ENCODE measurements around the gene RASA2.

GRCh38 chr3:141450727-141451375, 36.0 kb upstream of the RASA2 start:
- TF ChIP-seq POLR2AphosphoS5 (IDR thresholded peaks at IDR 0.05; ENCODE audit: borderline replicate concordance, low read depth, low read length): no peak
- no peak for TF ChIP-seq EZH2 (IDR thresholded peaks at IDR 0.05)
- no peak for TF ChIP-seq FOXP2 (optimal IDR thresholded peaks at IDR 0.05; ENCODE audit: control extremely low read depth, extremely low read length, insufficient read depth)

Measured in SK-N-MC (cell line).